BE2C (cell line): ENCODE measurements around the gene KCNK4.
"Not testable (repeated sequence)": the region's sequence is repeated elsewhere in the genome, so short reads cannot be mapped to it uniquely, and the experiment has no call there.

Experiments
- DNase-seq: peaks from one replicate; pipeline ENCODE4 v3.0.0-alpha.2; 2020
- H3K27me3 ChIP-seq: fragments of 250-450 bp; sonication (Bioruptor Pico); 2 replicates; pipeline ENCODE4 v1.5.1; 2020; ENCODE audit warnings: mild to moderate bottlenecking
- H3K36me3 ChIP-seq: fragments of 250-450 bp; sonication (Bioruptor Pico); 2 replicates; pipeline ENCODE4 v1.5.1; 2020; ENCODE audit warnings: mild to moderate bottlenecking
- H3K4me1 ChIP-seq: fragments of 250-450 bp; sonication (Bioruptor Pico); 2 replicates; pipeline ENCODE4 v1.5.1; 2020
- H3K4me3 ChIP-seq: 2 replicates; pipeline ENCODE4 v1.5.1; 2011; ENCODE audit warnings: low read depth, low read length
- H3K9me3 ChIP-seq: fragments of 250-450 bp; sonication (Bioruptor Pico); 2 replicates; pipeline ENCODE4 v1.5.1; 2020
- CTCF ChIP-seq: IDR thresholded peaks from 2 replicates; pipeline ENCODE4 v1.5.1; 2012; ENCODE audit warnings: mild to moderate bottlenecking, low read depth, low read length

The KCNK4 gene

GRCh38 chr11:64312947-64313346, 21.8 kb downstream of the KCNK4 start:
- Histone ChIP-seq H3K36me3 (0 out of 2 replicates have a peak, but pooled peaks cover 6% of the 10 kb centered on the region), H3K4me3 (no peak overlapping the region), H3K27me3 (no peaks in the 10 kb centered on the region), H3K4me1 (no peaks in the 10 kb centered on the region), H3K9me3 (no peaks in the 10 kb centered on the region)
- no peak for TF ChIP-seq CTCF
- no peak for DNase-seq

GRCh38 chr11:64313491-64314145, 22.5 kb downstream of the KCNK4 start:
- Histone ChIP-seq H3K27me3 (no peaks in the 10 kb centered on the region), H3K4me1 (no peaks in the 10 kb centered on the region), H3K9me3 (no peaks in the 10 kb centered on the region), H3K36me3 (0 out of 2 replicates have a peak, but pooled peaks cover 6% of the 10 kb centered on the region), H3K4me3 (no peak overlapping the region)
- TF ChIP-seq CTCF = no peak
- DNase-seq = no peak

- 0 out of 2 replicates have a peak, but pooled peaks cover 6% of the 10 kb centered on the region for H3K36me3 ChIP-seq
- DNase-seq = no peak
- no peaks in the 10 kb centered on the region for H3K9me3 ChIP-seq
- H3K4me1 ChIP-seq = no peaks in the 10 kb centered on the region
- no peaks in the 10 kb centered on the region for H3K27me3 ChIP-seq
- 0 out of 2 replicates have a peak, but pooled peaks have one; percentile 19 for TF ChIP-seq CTCF
- no peak overlapping the region for H3K4me3 ChIP-seq
Observed at GRCh38 chr11:64314146-64314804, 23.2 kb downstream of the KCNK4 start.

GRCh38 chr11:64314805-64315561, 23.9 kb downstream of the KCNK4 start:
- Histone ChIP-seq H3K4me3 (no peak overlapping the region), H3K9me3 (no peaks in the 10 kb centered on the region), H3K27me3 (no peaks in the 10 kb centered on the region), H3K36me3 (0 out of 2 replicates have a peak, but pooled peaks cover 6% of the 10 kb centered on the region), H3K4me1 (no peaks in the 10 kb centered on the region)
- no peak for DNase-seq
- TF ChIP-seq CTCF = no peak

- H3K27me3 ChIP-seq, H3K9me3 ChIP-seq, H3K4me1 ChIP-seq, H3K36me3 ChIP-seq, H3K4me3 ChIP-seq, DNase-seq: not testable (repeated sequence)
Observed at GRCh38 chr11:64315667-64316526, 24.8 kb downstream of the KCNK4 start.

GRCh38 chr11:64316672-64317324, 25.7 kb downstream of the KCNK4 start:
- H3K36me3 ChIP-seq = 0 out of 2 replicates have a peak, but pooled peaks cover 6% of the 10 kb centered on the region
- no peaks in the 10 kb centered on the region for H3K27me3 ChIP-seq
- TF ChIP-seq CTCF = 0 out of 2 replicates have a peak, but pooled peaks have one; percentile 4
- peak overlapping the region; percentile 78 for H3K4me3 ChIP-seq
- no peaks in the 10 kb centered on the region for H3K4me1 ChIP-seq
- H3K9me3 ChIP-seq = no peaks in the 10 kb centered on the region
- no peak for DNase-seq
